Measurements from ENCODE around the gene TRIM77.
"Not testable (repeated sequence)": the region's sequence is repeated elsewhere in the genome, so short reads cannot be mapped to it uniquely, and the experiment has no call there.

GRCh38 chr11:89669586-89669985 is 40.5 kb upstream of the TRIM77 start:
- not testable (repeated sequence) for TF ChIP-seq CTCF (conservative IDR thresholded peaks at IDR 0.05; ENCODE audit: low read depth, low read length); EZH2 (IDR thresholded peaks at IDR 0.05; ENCODE audit: borderline replicate concordance, low read depth, low read length, poor library complexity, severe bottlenecking)

All from A673 (cell line).